GM11168 (cell line): ENCODE results near the gene EPN3.

Experiments
- in situ Hi-C: fragments of 300-500 bp; cut with MboI; formaldehyde crosslinking; loops from one replicate; pipeline ENCODE4 v1.12.0; 2022; ENCODE audit warnings: low sequenced_read_pairs; ENCODE audit not compliant: unreplicated experiment

EPN3 gene

DNA sequence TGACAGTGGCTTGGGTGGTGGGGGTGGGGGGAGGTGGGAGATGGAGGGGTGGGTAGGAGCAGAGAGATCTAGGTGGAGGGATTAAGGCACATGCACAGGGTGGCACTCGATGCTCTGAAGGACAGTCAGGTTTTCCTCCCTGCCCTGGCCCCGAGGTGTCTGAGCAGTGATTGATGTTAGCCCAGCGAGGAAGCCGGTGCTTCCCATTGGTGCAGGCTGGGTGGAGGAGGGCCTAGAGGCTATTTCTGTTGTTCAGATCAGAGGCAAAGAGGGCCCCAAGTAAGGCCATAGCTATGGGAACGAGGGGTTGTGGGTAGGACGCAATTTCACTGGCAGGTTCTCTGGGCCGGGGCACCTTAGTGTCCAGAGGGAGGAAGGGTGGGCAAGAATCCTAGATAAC, 51.1 kb downstream of the EPN3 start:
- in situ Hi-C loops, result no loop called here

DNA sequence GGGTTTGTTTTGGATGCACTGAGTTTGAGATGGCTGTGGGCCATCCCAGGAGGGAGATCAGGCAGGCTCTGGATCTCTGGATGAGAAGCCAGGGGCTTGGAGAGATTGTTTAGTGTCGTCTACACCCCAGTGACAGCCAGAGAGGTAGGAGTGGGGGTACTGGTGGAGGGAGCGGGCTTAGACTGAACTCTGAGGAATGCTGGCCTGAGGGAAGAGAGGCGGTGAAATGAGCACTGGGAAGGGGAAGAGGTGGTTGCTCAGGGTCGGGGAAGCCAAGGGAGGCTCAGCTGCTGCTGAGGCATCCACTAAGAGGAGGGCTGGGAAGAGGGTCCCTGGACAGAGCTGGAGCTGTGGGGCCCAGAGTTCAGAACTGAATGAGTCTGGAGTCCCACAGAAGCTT, 51.6 kb downstream of the EPN3 start:
- in situ Hi-C loops, result no loop called here

DNA sequence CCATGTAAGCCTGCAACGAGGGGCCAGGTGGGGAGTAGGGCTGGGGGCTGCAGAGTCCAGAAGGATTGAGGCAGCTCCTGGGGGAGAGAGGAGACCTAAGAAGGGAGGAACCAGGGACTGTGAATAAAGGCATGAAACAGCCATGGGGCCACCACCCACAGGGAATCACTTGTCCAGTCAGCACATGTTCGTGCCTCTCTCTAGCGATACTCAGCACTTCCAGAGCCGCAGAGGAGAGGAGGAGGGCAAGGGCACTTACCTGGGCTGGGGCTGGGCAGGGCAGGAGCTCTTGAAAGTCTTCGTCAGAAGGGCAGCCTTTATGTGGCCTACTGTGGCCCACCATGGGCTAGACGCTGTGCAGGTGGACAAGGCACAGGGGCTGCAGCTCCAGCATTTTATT, 52.2 kb downstream of the EPN3 start:
- in situ Hi-C loops, result no loop called here

DNA sequence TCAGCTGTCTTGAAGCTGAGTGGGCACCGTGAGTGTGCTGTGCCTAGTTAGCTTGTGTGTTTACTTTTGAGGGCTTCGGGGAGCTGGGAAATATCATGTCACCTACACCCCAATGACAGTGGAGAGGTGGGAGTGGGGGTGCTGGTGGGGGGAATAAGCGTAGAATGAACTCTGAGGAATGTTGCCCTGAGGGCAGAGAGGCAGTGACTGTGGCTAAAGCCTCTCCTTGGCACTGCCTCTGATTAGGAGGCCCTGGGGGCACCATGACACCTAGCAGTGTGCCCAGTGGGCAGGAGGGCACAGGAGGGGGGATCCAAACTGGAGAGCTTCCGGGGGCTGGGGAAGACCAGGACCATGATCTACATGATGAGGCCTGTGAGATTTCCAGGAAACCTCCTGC, 52.8 kb downstream of the EPN3 start:
- in situ Hi-C loops, result no loop called here

DNA sequence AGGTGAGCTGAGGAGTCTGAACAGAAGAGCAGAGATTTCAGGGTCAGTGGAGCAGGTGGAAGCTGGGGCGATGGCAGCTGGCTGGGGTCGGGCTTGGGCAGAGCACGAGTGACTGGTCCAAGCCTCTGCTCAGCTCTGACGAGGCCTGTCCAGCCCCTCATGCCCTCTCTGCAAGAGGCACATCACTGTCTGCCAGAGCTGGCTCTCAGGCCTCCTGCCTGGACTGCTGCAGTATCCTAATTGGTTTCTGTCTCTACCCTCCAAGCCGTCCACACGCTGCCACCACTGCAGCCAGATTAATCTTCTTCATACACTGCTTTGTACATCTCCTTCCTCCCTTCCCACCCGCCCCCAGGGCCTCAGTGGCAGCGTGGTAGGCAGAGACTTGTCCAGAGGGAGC, 53.4 kb downstream of the EPN3 start:
- in situ Hi-C loops, result no loop called here

DNA sequence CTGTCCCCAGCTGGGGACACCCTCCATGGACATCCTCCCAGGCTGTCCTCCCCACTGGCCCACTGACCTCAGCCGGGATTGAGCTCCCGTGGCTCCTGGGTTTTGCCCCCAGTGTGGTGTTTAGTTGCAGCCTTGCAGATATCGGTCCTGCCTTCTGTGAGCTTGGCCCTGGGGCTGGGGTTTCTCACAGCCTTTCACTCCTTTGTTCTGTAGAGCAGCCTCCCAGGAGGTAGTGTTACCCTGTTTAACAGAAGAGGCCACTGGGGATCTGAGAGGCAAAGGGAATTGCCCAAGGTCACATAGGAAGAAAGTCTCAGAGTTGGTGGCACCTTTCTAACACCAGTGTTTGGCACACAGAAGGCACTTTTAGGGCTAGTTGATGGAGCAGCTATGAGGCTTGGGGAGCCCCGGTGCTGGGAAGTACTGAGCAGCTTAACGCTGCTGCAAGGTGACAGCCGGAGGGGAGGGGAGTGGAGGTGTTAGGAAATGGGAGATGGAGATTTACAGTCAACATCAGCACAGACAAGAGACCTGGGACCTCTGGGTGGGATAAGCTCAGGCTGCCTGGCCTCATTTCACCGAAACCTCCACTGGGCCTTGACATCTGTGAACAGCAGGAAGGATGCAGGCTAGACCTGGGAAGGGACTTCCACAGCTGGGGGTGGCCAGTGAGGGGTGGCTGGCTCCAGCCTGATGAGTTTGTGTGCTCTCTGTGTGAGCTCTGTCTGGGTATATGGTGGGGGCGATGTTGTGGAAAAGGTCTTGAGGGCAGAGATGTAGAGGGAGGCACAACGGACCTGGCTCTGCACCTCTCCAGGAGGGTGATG, 54.1 kb downstream of the EPN3 start:
- in situ Hi-C loops, result no loop called here

DNA sequence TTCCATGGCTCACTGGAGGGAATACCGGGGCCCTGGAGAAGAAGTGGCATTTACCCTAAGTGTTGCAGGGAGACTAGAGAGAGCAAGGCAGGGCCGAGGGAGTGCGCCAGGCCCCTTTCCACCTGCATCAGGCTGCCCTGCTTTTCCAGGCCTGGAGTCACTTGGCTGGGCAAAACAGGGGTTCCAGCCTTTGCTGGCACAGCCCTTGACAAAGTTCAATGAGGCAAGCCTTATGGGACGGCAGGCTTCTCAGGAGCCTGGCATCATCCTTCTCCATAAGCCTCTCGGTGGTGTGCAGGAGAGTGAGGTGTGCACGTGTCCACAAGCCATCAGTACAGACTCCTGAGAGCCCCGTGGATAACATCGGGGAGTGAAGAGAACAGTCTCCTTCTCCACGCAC, 55.0 kb downstream of the EPN3 start:
- in situ Hi-C loops, result no loop called here

DNA sequence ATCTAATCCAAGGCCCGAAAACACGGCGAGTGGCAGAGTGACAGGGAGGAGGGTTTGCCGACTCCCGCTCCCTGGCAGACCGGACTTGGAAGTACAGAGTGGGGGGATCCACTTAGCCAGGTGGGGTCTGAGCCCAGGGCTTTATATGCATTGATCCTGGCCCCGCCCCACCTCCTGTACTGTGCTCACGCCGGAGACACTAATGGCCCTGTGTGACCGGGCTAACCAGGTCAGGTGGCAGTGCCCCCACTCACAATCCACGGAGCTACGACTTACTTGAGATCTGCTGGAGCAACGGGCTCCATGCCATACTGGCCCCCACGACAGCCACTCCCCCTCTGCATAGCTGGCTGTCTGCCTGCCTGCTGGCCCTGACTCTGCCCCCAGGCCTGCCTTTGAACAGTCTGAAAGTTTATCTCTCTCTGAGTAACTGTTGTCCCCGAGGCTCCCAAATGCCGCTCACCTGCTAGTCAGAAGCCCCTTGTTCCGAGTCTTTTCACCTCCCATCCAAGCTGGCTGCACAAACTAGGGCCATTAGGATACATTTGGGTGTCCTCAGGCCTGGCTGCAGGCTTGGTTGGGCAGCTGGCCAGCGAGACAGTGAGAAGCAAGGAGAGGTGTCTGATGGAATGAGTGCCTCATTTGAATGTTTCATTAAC, 56.0 kb downstream of the EPN3 start:
- in situ Hi-C loops, result no loop called here

DNA sequence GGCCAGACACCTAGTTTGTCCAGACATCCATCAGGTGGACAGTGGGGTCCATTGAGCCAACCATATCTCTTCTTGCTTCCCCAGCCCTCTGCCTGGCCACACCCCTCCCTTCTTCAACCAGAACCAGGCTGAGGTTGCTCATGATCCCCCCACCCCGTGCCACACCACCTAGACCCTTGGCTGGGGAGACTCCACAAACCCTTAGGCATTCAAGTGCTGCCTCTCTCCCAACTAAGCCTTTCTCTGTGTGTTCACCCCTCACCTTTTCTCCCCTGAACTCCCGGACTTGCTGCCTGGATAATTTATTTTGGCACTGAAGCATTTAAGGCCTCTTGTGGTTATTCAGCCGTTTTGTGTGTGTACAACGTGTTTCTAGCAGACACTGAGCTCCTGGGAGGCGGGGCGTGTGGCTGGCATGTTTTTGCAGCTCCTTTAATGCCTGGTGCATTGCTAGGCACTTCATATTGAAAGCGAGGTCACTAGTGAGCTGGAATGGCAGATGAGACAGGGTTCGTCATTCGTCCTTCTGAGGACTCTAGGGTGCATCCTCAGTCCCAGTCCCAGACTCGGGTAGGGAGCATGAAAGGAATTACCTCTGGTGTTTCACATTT, 56.7 kb downstream of the EPN3 start:
- in situ Hi-C loops, result no loop called here

DNA sequence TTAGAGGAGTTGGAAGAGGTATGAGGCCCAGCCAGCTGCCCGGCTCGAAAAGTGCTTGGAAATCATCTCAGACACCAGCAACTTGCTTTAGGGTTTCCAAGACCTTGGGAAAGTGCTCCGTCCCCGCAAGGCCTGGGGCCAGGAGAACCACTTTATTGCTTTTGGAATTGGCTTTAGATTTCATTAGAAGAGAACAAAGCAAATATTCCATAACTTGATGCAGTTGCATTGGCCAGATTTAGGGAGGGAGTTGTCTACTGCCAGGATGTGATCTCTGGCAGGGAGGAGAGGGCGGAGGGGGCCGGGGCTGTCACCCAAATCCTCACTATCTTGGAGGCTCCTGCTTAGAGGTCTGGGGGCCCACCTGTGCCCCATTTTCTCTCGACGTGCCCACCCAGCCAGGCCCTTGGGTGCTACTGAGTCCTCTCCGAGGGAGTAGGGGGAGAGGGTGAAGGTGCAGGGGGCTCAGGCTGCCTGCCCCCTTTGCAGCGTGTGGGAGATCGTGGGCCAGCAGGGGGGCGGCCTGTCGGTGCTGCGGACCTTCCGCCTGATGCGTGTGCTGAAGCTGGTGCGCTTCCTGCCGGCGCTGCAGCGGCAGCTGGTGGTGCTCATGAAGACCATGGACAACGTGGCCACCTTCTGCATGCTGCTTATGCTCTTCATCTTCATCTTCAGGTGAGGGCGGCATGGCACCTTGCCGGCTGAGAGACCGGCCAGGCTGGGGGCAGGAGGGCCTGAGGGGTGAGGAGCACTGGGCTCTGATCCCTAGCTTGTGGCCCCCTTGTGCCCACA, 58.6 kb downstream of the EPN3 start:
- in situ Hi-C loops, result no loop called here

DNA sequence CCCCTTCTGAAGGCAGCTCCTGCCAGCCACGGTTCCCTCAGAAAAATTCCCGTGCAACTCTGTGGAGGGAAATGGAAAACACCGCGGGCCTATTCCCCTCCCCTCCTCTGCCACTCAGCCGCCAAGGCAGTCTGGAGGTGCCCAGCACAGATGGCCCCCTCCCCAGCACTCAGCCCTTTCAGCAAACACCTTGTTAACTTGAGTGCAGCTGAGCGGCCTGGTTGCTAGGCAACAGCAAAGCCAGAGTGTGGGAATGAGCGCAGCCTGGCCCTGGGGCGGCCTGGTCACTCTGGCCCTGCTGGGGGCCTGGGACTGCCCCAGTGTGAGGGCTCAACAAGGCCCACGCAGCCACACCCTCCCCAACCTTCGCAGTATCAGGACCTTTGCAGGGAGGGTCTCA, 60.8 kb downstream of the EPN3 start:
- in situ Hi-C loops, result no loop called here
